HL-60 (cell line): ENCODE results near the gene SEMG1.
A peak's percentile ranks its signal among the peaks of the same experiment; 100 is the strongest.

ENCODE experiments used
- DNase-seq, 2 experiments: peaks; one replicate each; pipeline ENCODE4 v3.0.0-alpha.2; 2010 to 2020; ENCODE audit warnings: low read depth in 1 of 2, low spot score in 1 of 2
- H3K27ac ChIP-seq: fragments of 250-450 bp; sonication (Bioruptor Pico); replicated peaks from 2 replicates; pipeline ENCODE4 v1.5.1; 2020; ENCODE audit warnings: mild to moderate bottlenecking, moderate library complexity
- H3K27me3 ChIP-seq: fragments of 250-450 bp; sonication (Bioruptor Pico); 2 replicates; pipeline ENCODE4 v1.5.1; 2021; ENCODE audit warnings: mild to moderate bottlenecking, moderate library complexity; ENCODE audit not compliant: insufficient read depth, poor library complexity, severe bottlenecking
- H3K4me3 ChIP-seq: replicated peaks from 2 replicates; pipeline ENCODE4 v1.5.1; 2011; ENCODE audit warnings: mild to moderate bottlenecking, control low read depth, low read length; ENCODE audit not compliant: insufficient read depth
- CTCF ChIP-seq: IDR thresholded peaks from one replicate; pipeline ENCODE4 v1.5.1; 2011; ENCODE audit warnings: low read length, control low read depth, inconsistent platforms; ENCODE audit not compliant: insufficient read depth
- GABPA ChIP-seq: IDR thresholded peaks from 2 replicates; pipeline ENCODE4 v1.6.1; 2012; ENCODE audit warnings: low read depth
- POLR2AphosphoS5 ChIP-seq: IDR thresholded peaks from 2 replicates; pipeline ENCODE4 v1.6.1; 2012; ENCODE audit warnings: low read depth
- REST ChIP-seq: IDR thresholded peaks from 2 replicates; pipeline ENCODE4 v1.6.1; 2012; ENCODE audit warnings: low read depth; ENCODE audit not compliant: insufficient replicate concordance
- SPI1 ChIP-seq: IDR thresholded peaks from 2 replicates; pipeline ENCODE4 v1.6.1; 2012; ENCODE audit warnings: low read depth, mild to moderate bottlenecking, borderline replicate concordance

SEMG1 gene

GRCh38 chr20:45251884-45252560 lies 45.2 kb downstream of the SEMG1 start:
- no peak for DNase-seq
- Histone ChIP-seq H3K4me3 (no peak overlapping the region), H3K27ac (no peak overlapping the region), H3K27me3 (no peaks in the 10 kb centered on the region)
- TF ChIP-seq GABPA: no peak
- TF ChIP-seq SPI1: no peak
- TF ChIP-seq REST: no peak
- no peak for TF ChIP-seq CTCF
- TF ChIP-seq POLR2AphosphoS5: no peak

GRCh38 chr20:45253261-45253660 lies 46.4 kb downstream of the SEMG1 start:
- Histone ChIP-seq H3K27me3 (no peaks in the 10 kb centered on the region), H3K4me3 (no peak overlapping the region), H3K27ac (peak overlapping the region; percentile 59)
- TF ChIP-seq REST (no peak), POLR2AphosphoS5 (no peak)
- DNase-seq: no peak

- H3K4me3 ChIP-seq: peak within 1 kb of the TSS; percentile 2
- peak within 1 kb of the TSS; percentile 59 for H3K27ac ChIP-seq
- DNase-seq: peak; percentile 69 to 92
- H3K27me3 ChIP-seq: no peaks in the 10 kb centered on the region
- TF ChIP-seq REST: peak; percentile 34
- no peak for TF ChIP-seq GABPA
Measured at GRCh38 chr20:45254383-45255262, 47.8 kb downstream of the SEMG1 start, which contains the start of gene SLPI. SLPI (minus strand) TSS chr20:45254564; CDS start chr20:45254543, 21 bp downstream.

GRCh38 chr20:45257161-45257560 lies 50.3 kb downstream of the SEMG1 start:
- Histone ChIP-seq H3K27ac (no peak overlapping the region), H3K27me3 (no peaks in the 10 kb centered on the region)
- no peak for DNase-seq

More at GRCh38 chr20:45257161-45257560, 50.3 kb downstream of the SEMG1 start:
- H3K4me3 ChIP-seq: no peak overlapping the region
- TF ChIP-seq CTCF (no peak), POLR2AphosphoS5 (no peak), GABPA (no peak), REST (no peak), SPI1 (no peak)
